HL-60/S4 treated with retinoic acid at 250 ng/mL for 4 days and 3 days (cell line): Measurements from ENCODE around the gene RABL2A.
"Not testable (repeated sequence)": the region's sequence is repeated elsewhere in the genome, so short reads cannot be mapped to it uniquely, and the experiment has no call there.

ENCODE experiments used
- in situ Hi-C: fragments of 300-500 bp; cut with MboI; formaldehyde crosslinking; loops from 2 replicates; pipeline ENCODE4 v1.7.0; 2022; ENCODE audit warnings: low sequenced_read_pairs

RABL2A gene

GRCh38 chr2:113626616-113627330 is at the start of gene RABL2A:
TSS of gene RABL2A (plus strand) at chr2:113627266. CDS start at chr2:113628607, 1,341 bp downstream.
- in situ Hi-C loops: not testable (repeated sequence)

GRCh38 chr2:113578508-113578907 is 48.6 kb upstream of the RABL2A start:
- in situ Hi-C loops: not testable (repeated sequence)

DNA sequence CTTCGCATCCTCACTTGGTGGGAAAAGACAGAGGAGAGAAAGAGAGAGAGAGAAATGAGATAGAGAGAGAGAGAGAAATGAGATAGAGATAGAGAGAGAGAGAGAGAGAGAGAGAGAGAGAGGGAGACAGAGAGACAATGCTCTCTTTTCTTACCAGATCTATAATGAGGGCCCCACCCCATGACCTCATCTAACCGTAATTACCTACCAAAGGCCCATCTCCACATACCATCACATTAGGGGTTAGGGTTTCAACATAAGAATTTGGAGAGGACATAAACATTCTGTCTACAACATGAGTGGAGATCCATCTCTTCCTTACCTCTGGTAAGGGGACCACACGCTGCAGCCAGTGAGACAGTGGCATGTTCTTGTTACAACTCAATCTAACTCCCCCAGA is 44.6 kb upstream of the RABL2A start:
- in situ Hi-C loops: not testable (repeated sequence)

- in situ Hi-C loops: not testable (repeated sequence)
Measured at GRCh38 chr2:113583521-113584225, 43.4 kb upstream of the RABL2A start.

DNA sequence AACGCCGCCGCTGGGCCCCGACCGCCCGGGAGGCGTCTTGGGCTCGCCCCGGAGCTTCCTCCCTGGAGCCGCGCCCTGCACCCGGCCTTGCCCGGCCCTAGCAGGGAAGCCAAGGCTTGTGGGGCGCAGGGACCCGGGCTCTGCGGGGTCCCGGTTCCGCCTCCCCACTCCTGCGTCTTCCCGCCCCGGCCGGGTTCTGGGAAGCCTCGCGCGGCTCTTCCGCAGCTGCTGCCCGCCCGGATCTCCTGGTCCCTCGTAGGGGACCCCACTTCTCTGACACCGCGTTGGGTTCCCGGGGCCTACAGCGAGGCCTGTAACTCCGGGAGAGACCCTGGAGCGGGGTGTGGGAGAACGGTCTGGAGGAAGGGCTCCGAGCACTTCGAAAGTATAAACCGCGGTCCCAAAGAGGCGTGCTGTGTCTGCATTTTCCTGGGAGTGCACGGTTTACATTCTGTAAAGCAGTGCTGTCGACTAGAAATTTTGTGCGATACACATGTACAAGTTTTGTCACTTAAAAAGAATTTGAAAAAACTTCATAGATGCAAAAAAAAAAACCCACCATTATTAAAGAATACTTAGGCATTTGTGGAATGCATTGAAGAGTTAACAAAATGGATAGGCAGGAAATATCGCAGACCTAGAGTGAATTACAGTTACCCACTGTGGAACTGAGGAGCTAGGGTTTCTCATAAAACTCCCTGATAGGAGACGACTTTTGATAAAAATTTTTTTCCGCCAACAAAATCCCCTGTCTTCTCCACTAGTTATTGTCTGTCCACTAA is 42.6 kb upstream of the RABL2A start:
- in situ Hi-C loops: not testable (repeated sequence)

DNA sequence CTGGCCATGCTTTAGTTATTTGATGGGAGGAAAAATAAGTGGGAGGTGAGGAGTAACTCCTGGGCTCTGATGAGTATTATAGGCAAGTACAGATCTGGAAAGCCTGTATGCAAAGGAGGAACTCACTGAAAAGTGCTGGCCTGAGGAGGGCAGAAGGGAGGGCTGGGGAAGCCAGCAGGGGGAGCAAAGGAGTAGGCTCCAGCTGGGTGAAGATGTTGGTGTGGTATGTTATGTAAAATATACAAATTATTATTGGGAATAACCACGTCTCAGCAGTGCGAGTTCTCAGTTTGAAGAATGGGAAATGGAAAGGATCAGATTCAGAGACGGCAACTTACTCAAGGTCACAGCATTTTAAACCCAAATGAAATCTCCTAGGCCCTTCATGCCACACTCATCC is 39.9 kb upstream of the RABL2A start:
- in situ Hi-C loops: not testable (repeated sequence)

DNA sequence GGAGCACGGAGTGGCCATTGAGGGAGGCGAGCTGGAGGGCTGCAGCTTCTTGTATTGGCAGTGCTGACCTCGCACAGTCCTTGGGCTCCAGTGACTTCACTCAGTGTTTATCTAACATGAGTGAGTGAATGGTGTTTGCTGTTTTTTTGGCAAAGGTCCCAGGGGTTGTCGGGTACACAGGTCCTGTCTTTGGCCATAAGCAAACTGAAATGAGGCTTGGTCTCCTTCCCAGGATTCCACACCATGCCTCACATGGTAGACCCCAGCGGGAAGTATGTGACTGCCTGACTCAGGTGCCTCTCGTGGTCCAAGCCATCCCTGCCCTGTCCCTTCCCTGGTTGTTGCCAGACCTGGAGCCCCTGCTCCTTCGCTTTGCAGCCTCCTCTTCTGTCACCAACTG is 37.5 kb upstream of the RABL2A start:
- in situ Hi-C loops: not testable (repeated sequence)

- in situ Hi-C loops: not testable (repeated sequence)
Measured at GRCh38 chr2:113591926-113592325, 35.1 kb upstream of the RABL2A start.

GRCh38 chr2:113593280-113593679 is 33.8 kb upstream of the RABL2A start:
- in situ Hi-C loops: not testable (repeated sequence)

DNA sequence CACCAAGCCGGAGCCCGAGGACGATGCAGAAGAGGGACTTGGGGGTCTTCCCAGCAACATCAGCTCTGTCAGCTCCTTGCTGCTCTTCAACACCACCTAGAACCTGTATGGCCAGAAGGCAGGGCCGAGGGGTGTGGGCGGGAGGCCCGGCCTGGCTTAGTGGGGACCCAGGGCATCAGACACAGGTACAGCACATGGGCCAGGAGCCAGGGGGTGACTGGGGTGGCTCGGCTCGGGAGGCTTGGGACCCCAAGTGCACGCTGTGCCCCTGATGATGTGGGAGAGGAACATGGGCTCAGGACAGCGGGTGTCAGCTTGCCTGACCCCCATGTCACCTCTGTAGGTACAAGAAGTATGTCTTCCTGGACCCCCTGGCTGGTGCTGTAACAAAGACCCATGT is 31.3 kb upstream of the RABL2A start:
- in situ Hi-C loops: not testable (repeated sequence)

- in situ Hi-C loops: not testable (repeated sequence)
Measured at GRCh38 chr2:113597164-113597563, 29.9 kb upstream of the RABL2A start.

- in situ Hi-C loops: not testable (repeated sequence)
Measured at GRCh38 chr2:113597572-113597971, 29.5 kb upstream of the RABL2A start.

DNA sequence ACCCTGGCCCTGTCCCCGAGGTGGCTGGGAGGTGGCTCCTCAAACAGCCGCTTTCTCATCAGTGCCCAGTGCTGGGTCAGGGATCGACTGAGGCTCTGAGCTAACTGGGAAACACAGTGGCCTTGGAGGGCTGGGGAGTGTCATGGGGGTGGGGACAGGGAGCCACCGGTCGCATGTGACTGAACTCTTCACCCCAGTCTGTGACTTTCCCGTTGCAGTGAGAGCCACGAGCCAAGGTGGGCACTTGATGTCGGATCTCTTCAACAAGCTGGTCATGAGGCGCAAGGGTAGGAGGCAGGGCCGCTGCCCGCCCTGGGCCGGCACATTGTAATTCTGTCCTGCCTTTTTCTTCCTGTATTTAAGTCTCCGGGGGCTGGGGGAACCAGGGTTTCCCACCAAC is 28.9 kb upstream of the RABL2A start:
- in situ Hi-C loops: not testable (repeated sequence)

DNA sequence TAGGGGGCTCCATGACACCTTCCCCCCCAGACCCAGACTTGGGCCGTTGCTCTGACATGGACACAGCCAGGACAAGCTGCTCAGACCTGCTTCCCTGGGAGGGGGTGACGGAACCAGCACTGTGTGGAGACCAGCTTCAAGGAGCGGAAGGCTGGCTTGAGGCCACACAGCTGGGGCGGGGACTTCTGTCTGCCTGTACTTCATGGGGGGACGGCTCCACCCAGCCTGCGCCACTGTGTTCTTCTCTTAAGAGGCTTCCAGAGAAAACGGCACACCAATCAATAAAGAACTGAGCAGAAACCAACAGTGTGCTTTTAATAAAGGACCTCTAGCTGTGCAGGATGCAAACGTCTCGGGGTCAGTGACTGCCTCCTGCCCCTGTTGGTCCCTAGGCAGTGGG is 28.3 kb upstream of the RABL2A start:
- in situ Hi-C loops: not testable (repeated sequence)

GRCh38 chr2:113599208-113599607 is 27.9 kb upstream of the RABL2A start:
- in situ Hi-C loops: not testable (repeated sequence)

- in situ Hi-C loops: not testable (repeated sequence)
Measured at GRCh38 chr2:113602040-113602769, 24.9 kb upstream of the RABL2A start.

- in situ Hi-C loops: no loop called here
Measured at GRCh38 chr2:113602869-113603466, 24.1 kb upstream of the RABL2A start.

DNA sequence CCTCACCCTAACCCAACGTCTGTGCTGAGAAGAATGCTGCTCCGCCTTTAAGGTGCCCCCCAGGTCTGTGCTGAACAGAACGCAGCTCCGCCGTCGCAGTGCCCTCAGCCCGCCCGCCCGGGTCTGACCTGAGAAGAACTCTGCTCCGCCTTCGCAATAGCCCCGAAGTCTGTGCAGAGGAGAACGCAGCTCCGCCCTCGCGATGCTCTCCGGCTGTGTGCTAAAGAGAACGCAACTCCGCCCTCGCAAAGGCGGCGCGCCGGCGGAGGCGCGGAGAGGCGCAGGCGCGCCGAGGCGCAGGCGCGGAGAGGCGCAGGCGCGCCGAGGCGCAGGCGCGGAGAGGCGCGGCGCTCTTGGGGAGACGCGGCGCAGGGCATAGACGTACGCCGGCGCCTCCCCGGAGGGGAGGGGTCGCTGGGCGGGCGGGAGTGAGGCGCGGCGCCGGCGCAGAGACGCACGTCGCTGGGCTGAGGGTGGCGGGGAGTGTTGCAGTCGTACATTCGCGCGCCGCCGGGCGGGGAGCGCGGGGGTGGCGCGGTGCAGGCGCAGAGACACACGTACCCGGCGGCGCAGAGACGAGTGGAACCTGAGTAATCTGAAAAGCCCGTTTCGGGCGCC is 23.5 kb upstream of the RABL2A start:
- in situ Hi-C loops: not testable (repeated sequence)

- in situ Hi-C loops: not testable (repeated sequence)
Measured at GRCh38 chr2:113604085-113604477, 23.0 kb upstream of the RABL2A start.

DNA sequence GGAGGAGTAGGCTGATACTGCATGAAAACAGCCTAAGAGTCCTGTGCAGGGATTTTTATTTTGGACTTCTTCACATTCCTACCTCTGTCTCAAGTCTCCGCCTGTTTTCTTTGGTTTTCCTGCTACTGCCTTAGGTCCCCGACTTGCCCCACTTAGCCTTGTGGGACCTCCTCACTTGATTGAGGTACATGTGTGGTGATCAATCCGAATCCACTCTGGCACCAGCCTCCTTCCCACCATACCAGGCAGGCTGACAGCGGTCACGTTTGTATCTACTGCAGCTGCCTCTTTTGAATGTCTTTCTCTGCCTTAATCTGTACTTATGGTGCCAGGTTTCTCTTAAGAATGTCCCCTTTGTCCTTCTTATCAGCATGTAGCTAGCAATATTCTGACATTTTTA is 22.4 kb upstream of the RABL2A start:
- in situ Hi-C loops: not testable (repeated sequence)
